GM23338 (cell line): Measurements from ENCODE around the gene PROCA1. TPM values are rescaled to one million over a fixed set of nuclear protein-coding genes. Genes with fewer than 3 reads are reported as not detected.

Experiments
- ATAC-seq: fragments of 200-7000 bp; cut with Tn5 transposase; 3 replicates; pipeline ENCODE4 v1.9.1; 2020
- DNase-seq: peaks from one replicate; pipeline ENCODE4 v3.0.0-alpha.2; 2015; ENCODE audit warnings: low spot score
- H2AFZ ChIP-seq: fragments of 200-600 bp; sonication (generic); 2 replicates; pipeline ENCODE4 v1.8.0; 2016; ENCODE audit warnings: antibody characterized with exemption, mild to moderate bottlenecking, moderate library complexity
- H3F3A ChIP-seq: fragments of 200-600 bp; sonication (generic); replicated peaks from 2 replicates; pipeline ENCODE4 v1.8.0; 2017; ENCODE audit warnings: antibody characterized with exemption, mixed run types, low read depth
- H3K27ac ChIP-seq: fragments of 200-600 bp; sonication (generic); 2 replicates; pipeline ENCODE4 v1.6.1; 2016; ENCODE audit warnings: low read depth
- H3K27me3 ChIP-seq: fragments of 200-600 bp; sonication (generic); 2 replicates; pipeline ENCODE4 v1.8.0; 2016; ENCODE audit warnings: mild to moderate bottlenecking, mixed run types, moderate library complexity; ENCODE audit not compliant: insufficient read depth
- H3K36me3 ChIP-seq: fragments of 200-600 bp; sonication (generic); 2 replicates; pipeline ENCODE4 v1.8.0; 2016; ENCODE audit warnings: mild to moderate bottlenecking; ENCODE audit not compliant: insufficient read depth
- H3K4me1 ChIP-seq: fragments of 200-600 bp; sonication (generic); 2 replicates; pipeline ENCODE4 v1.8.0; 2016; ENCODE audit warnings: mild to moderate bottlenecking, moderate library complexity; ENCODE audit not compliant: insufficient read depth
- H3K4me2 ChIP-seq: fragments of 200-600 bp; sonication (generic); 2 replicates; pipeline ENCODE4 v1.7.1; 2017; ENCODE audit warnings: mixed run types
- H3K4me3 ChIP-seq: fragments of 200-600 bp; sonication (generic); 2 replicates; pipeline ENCODE4 v1.6.1; 2016; ENCODE audit warnings: mixed run types
- H3K79me2 ChIP-seq: fragments of 200-600 bp; sonication (generic); replicated peaks from 2 replicates; pipeline ENCODE4 v1.8.0; 2017; ENCODE audit warnings: mild to moderate bottlenecking; ENCODE audit not compliant: insufficient read depth
- H3K9me2 ChIP-seq: fragments of 200-600 bp; sonication (generic); 2 replicates; pipeline ENCODE4 v1.8.0; 2017; ENCODE audit not compliant: insufficient read depth
- H4K20me1 ChIP-seq: fragments of 200-600 bp; sonication (generic); replicated peaks from 2 replicates; pipeline ENCODE4 v1.8.0; 2017; ENCODE audit warnings: mild to moderate bottlenecking; ENCODE audit not compliant: insufficient read depth
- H3K27ac Mint-ChIP-seq: 2 replicates; pipeline ENCODE4 v1.8.0; 2020; ENCODE audit warnings: inconsistent platforms, mild to moderate bottlenecking, moderate library complexity, mixed read lengths
- H3K27me3 Mint-ChIP-seq: 3 replicates; pipeline ENCODE4 v1.8.0; 2022; ENCODE audit warnings: low read depth, mild to moderate bottlenecking, moderate library complexity, mixed read lengths, inconsistent platforms; ENCODE audit not compliant: insufficient read depth, poor library complexity
- H3K36me3 Mint-ChIP-seq: 3 replicates; pipeline ENCODE4 v1.8.0; 2021; ENCODE audit warnings: low read depth, mild to moderate bottlenecking, inconsistent platforms, moderate library complexity, mixed read lengths
- H3K4me1 Mint-ChIP-seq: 3 replicates; pipeline ENCODE4 v1.8.0; 2020; ENCODE audit warnings: mild to moderate bottlenecking, inconsistent platforms, mixed read lengths
- H3K4me3 Mint-ChIP-seq: 3 replicates; pipeline ENCODE4 v1.8.0; 2021; ENCODE audit warnings: moderate library complexity, mild to moderate bottlenecking, inconsistent platforms, mixed read lengths
- H3K9me3 Mint-ChIP-seq: 3 replicates; pipeline ENCODE4 v1.8.0; 2020; ENCODE audit warnings: moderate library complexity, mild to moderate bottlenecking, inconsistent platforms, mixed read lengths
- CREB1 ChIP-seq: fragments of 250-450 bp; sonication (Bioruptor Pico); IDR thresholded peaks from 2 replicates; pipeline ENCODE4 v1.5.0; 2020; ENCODE audit warnings: low read depth, mild to moderate bottlenecking, moderate library complexity
- EZH2 ChIP-seq: fragments of 200-600 bp; sonication (generic); IDR thresholded peaks from one replicate; pipeline ENCODE4 v1.8.0; 2017; ENCODE audit warnings: antibody characterized with exemption, mild to moderate bottlenecking, low read depth; ENCODE audit not compliant: unreplicated experiment
- EZH2phosphoT487 ChIP-seq: fragments of 200-600 bp; sonication (generic); IDR thresholded peaks from one replicate; pipeline ENCODE4 v1.8.1; 2018; ENCODE audit warnings: antibody characterized with exemption; ENCODE audit not compliant: unreplicated experiment
- JUNB ChIP-seq: IDR thresholded peaks from one replicate; pipeline ENCODE4 v1.6.1; 2016; ENCODE audit warnings: antibody characterized with exemption; ENCODE audit not compliant: unreplicated experiment
- NANOG ChIP-seq: IDR thresholded peaks from 2 replicates; pipeline ENCODE4 v1.6.1; 2016; ENCODE audit warnings: antibody characterized with exemption, borderline replicate concordance
- POLR2AphosphoS5 ChIP-seq: IDR thresholded peaks from 2 replicates; pipeline ENCODE4 v1.6.1; 2016; ENCODE audit warnings: antibody characterized with exemption, low read depth
- STAT1 ChIP-seq: IDR thresholded peaks from one replicate; pipeline ENCODE4 v1.6.1; 2016; ENCODE audit warnings: antibody characterized with exemption; ENCODE audit not compliant: unreplicated experiment
- ZNF114 ChIP-seq: fragments of 250-450 bp; sonication (Bioruptor Pico); IDR thresholded peaks from 2 replicates; pipeline ENCODE4 v1.5.0; 2020; ENCODE audit warnings: mild to moderate bottlenecking, moderate library complexity
- ZNF331 ChIP-seq: fragments of 250-450 bp; sonication (Bioruptor Pico); IDR thresholded peaks from 2 replicates; pipeline ENCODE4 v1.5.0; 2020; ENCODE audit warnings: low read depth, mild to moderate bottlenecking, moderate library complexity
- polyA plus RNA-seq: library from polyadenylated mRNA; unstranded; fragments of >200 nt; fragmentation: Nextera tagmentation; extraction: Ambion mirVana; gene quantifications from 2 replicates; pipeline ENCODE4 v1.2.1, GENCODE V29; 2016
- total RNA-seq: library from RNA; depleted of rRNA; stranded (reverse); fragments of >200 nt; shearing (Covaris generic); gene quantifications from 2 replicates; pipeline ENCODE4 v1.2.3, GENCODE V29; 2014
- TF ChIP-seq, protein P1 (sequence below): IDR thresholded peaks from one replicate; pipeline ENCODE4 v1.6.1; 2018; ENCODE audit warnings: antibody characterized with exemption; ENCODE audit not compliant: unreplicated experiment
- TF ChIP-seq, protein P2 (sequence below): fragments of 250-450 bp; sonication (Bioruptor Pico); IDR thresholded peaks from 2 replicates; pipeline ENCODE4 v1.5.0; 2020; ENCODE audit warnings: mild to moderate bottlenecking, moderate library complexity

The PROCA1 gene
- total and polyA plus RNA-seq, 2 experiments from 2014 or later, result 11.3 to 14.4 TPM

DNA sequence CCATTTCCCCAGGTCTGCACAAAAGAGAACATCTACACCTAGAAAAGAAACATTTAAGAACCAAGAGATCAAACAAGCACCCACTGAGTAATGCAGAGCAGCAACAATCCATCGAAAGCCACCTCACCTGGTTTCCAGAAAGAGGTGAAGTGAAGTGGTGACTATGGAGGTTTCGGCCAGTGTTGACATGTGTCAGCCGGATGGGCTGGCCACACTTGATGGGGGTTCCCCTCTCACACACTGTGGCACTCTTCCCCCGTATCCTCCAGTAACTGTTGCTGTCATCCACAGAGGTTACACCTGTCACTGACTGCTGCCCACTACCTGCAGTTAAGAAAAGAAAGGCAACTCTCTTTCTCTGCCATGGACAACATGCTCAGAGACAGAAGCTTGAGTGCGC lies 56.5 kb downstream of the PROCA1 start:
- DNase-seq, result no peak
- H3K4me2 ChIP-seq, result no peak overlapping the region
- TF ChIP-seq EZH2 (no peak), ZNF331 (CRISPR knock-in tag) (no peak), STAT1 (no peak), ZNF114 (CRISPR knock-in tag) (no peak), EZH2phosphoT487 (no peak), JUNB (no peak), NANOG (no peak), CREB1 (CRISPR knock-in tag) (no peak), POLR2AphosphoS5 (no peak)
- TF ChIP-seq, protein P1, sequence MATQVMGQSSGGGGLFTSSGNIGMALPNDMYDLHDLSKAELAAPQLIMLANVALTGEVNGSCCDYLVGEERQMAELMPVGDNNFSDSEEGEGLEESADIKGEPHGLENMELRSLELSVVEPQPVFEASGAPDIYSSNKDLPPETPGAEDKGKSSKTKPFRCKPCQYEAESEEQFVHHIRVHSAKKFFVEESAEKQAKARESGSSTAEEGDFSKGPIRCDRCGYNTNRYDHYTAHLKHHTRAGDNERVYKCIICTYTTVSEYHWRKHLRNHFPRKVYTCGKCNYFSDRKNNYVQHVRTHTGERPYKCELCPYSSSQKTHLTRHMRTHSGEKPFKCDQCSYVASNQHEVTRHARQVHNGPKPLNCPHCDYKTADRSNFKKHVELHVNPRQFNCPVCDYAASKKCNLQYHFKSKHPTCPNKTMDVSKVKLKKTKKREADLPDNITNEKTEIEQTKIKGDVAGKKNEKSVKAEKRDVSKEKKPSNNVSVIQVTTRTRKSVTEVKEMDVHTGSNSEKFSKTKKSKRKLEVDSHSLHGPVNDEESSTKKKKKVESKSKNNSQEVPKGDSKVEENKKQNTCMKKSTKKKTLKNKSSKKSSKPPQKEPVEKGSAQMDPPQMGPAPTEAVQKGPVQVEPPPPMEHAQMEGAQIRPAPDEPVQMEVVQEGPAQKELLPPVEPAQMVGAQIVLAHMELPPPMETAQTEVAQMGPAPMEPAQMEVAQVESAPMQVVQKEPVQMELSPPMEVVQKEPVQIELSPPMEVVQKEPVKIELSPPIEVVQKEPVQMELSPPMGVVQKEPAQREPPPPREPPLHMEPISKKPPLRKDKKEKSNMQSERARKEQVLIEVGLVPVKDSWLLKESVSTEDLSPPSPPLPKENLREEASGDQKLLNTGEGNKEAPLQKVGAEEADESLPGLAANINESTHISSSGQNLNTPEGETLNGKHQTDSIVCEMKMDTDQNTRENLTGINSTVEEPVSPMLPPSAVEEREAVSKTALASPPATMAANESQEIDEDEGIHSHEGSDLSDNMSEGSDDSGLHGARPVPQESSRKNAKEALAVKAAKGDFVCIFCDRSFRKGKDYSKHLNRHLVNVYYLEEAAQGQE, result no peak
- TF ChIP-seq, protein P2, sequence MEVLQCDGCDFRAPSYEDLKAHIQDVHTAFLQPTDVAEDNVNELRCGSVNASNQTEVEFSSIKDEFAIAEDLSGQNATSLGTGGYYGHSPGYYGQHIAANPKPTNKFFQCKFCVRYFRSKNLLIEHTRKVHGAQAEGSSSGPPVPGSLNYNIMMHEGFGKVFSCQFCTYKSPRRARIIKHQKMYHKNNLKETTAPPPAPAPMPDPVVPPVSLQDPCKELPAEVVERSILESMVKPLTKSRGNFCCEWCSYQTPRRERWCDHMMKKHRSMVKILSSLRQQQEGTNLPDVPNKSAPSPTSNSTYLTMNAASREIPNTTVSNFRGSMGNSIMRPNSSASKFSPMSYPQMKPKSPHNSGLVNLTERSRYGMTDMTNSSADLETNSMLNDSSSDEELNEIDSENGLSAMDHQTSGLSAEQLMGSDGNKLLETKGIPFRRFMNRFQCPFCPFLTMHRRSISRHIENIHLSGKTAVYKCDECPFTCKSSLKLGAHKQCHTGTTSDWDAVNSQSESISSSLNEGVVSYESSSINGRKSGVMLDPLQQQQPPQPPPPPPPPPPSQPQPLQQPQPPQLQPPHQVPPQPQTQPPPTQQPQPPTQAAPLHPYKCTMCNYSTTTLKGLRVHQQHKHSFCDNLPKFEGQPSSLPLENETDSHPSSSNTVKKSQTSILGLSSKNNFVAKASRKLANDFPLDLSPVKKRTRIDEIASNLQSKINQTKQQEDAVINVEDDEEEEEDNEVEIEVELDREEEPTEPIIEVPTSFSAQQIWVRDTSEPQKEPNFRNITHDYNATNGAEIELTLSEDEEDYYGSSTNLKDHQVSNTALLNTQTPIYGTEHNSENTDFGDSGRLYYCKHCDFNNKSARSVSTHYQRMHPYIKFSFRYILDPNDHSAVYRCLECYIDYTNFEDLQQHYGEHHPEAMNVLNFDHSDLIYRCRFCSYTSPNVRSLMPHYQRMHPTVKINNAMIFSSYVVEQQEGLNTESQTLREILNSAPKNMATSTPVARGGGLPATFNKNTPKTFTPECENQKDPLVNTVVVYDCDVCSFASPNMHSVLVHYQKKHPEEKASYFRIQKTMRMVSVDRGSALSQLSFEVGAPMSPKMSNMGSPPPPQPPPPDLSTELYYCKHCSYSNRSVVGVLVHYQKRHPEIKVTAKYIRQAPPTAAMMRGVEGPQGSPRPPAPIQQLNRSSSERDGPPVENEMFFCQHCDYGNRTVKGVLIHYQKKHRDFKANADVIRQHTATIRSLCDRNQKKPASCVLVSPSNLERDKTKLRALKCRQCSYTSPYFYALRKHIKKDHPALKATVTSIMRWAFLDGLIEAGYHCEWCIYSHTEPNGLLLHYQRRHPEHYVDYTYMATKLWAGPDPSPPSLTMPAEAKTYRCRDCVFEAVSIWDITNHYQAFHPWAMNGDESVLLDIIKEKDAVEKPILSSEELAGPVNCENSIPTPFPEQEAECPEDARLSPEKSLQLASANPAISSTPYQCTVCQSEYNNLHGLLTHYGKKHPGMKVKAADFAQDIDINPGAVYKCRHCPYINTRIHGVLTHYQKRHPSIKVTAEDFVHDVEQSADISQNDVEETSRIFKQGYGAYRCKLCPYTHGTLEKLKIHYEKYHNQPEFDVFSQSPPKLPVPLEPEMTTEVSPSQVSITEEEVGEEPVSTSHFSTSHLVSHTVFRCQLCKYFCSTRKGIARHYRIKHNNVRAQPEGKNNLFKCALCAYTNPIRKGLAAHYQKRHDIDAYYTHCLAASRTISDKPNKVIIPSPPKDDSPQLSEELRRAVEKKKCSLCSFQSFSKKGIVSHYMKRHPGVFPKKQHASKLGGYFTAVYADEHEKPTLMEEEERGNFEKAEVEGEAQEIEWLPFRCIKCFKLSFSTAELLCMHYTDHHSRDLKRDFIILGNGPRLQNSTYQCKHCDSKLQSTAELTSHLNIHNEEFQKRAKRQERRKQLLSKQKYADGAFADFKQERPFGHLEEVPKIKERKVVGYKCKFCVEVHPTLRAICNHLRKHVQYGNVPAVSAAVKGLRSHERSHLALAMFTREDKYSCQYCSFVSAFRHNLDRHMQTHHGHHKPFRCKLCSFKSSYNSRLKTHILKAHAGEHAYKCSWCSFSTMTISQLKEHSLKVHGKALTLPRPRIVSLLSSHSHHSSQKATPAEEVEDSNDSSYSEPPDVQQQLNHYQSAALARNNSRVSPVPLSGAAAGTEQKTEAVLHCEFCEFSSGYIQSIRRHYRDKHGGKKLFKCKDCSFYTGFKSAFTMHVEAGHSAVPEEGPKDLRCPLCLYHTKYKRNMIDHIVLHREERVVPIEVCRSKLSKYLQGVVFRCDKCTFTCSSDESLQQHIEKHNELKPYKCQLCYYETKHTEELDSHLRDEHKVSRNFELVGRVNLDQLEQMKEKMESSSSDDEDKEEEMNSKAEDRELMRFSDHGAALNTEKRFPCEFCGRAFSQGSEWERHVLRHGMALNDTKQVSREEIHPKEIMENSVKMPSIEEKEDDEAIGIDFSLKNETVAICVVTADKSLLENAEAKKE, result no peak
- no peaks in the 10 kb centered on the region for H3K27me3 ChIP-seq
- H3K4me1 Mint-ChIP-seq, result no peaks in the 10 kb centered on the region; the same call in 2 of the 3 replicates
- peaks cover 17% of the 10 kb centered on the region for H4K20me1 ChIP-seq
- H3K36me3 Mint-ChIP-seq, result peaks cover 37% of the 10 kb centered on the region
- H2AFZ ChIP-seq, result no peak overlapping the region
- no peaks in the 10 kb centered on the region for H3K27me3 Mint-ChIP-seq
- no peak for ATAC-seq
- no peak overlapping the region for H3K4me3 Mint-ChIP-seq
- H3K27ac Mint-ChIP-seq, result no peak overlapping the region
- H3K4me3 ChIP-seq, result no peak overlapping the region
- H3K9me3 Mint-ChIP-seq, result peaks cover 23% of the 10 kb centered on the region
- no peak overlapping the region for H3K27ac ChIP-seq
- peaks cover 28% of the 10 kb centered on the region for H3K36me3 ChIP-seq
- no peaks in the 10 kb centered on the region for H3K4me1 ChIP-seq
- no peaks in the 10 kb centered on the region for H3K9me2 ChIP-seq
- H3K79me2 ChIP-seq, result peaks cover 46% of the 10 kb centered on the region
- 0 out of 2 replicates have a peak, but pooled peaks cover 2% of the 10 kb centered on the region for H3F3A ChIP-seq
